Kidney (tissue), 14 donors: ENCODE data around the gene AQP3. TPM values are rescaled to one million over a fixed set of nuclear protein-coding genes. Genes with fewer than 3 reads are reported as not detected.
A peak's percentile ranks its signal among the peaks of the same experiment; 100 is the strongest.

Experiments
- DNase-seq, 5 donors: peaks; one replicate each; pipeline ENCODE4 v3.0.0-alpha.2; 2013 to 2020
- FAIRE-seq: peaks from 2 replicates; lab custom pipeline; 2012; peaks lifted over from hg19 to GRCh38; lab: Jason Lieb, UNC
- H3K27ac ChIP-seq, 2 donors: one replicate each; pipeline ENCODE4 v1.7.0; 2013; ENCODE audit warnings: low read depth in 2 of 2, low read length in 2 of 2, inconsistent platforms in 1 of 2
- H3K27me3 ChIP-seq: one replicate; pipeline ENCODE4 v1.7.1; 2013; ENCODE audit warnings: low read length, inconsistent platforms; ENCODE audit not compliant: control insufficient read depth, insufficient read depth
- H3K36me3 ChIP-seq, 3 donors: one replicate each; pipeline versions ENCODE4 v1.7.0 to v1.7.1; 2013; ENCODE audit warnings: low read length in 3 of 3, control low read depth in 1 of 3, inconsistent platforms in 1 of 3; ENCODE audit not compliant: insufficient read depth in 3 of 3, control insufficient read depth in 2 of 3
- H3K4me1 ChIP-seq, 3 donors: one replicate each; pipeline versions ENCODE4 v1.7.0 to v1.7.1; 2013; ENCODE audit warnings: low read length in 3 of 3, inconsistent platforms in 1 of 3, low read depth in 1 of 3; ENCODE audit not compliant: control insufficient read depth in 2 of 3, insufficient read depth in 2 of 3
- H3K4me3 ChIP-seq, 3 donors: one replicate each; pipeline versions ENCODE4 v1.7.0 to v1.8.1; 2013; ENCODE audit warnings: low read length in 3 of 3, control low read depth in 1 of 3, inconsistent platforms in 1 of 3
- H3K9ac ChIP-seq, 3 donors: one replicate each; pipeline versions ENCODE4 v1.7.0 to v1.7.1; 2013; ENCODE audit warnings: low read length in 3 of 3, control low read depth in 1 of 3, inconsistent platforms in 1 of 3
- H3K9me3 ChIP-seq, 3 donors: one replicate each; pipeline versions ENCODE4 v1.7.0 to v1.7.1; 2013; ENCODE audit warnings: low read length in 3 of 3, control low read depth in 1 of 3, inconsistent platforms in 1 of 3; ENCODE audit not compliant: control insufficient read depth in 2 of 3, insufficient read depth in 1 of 3
- intact Hi-C: fragments of 100-400 bp; cut with DNase I; formaldehyde crosslinking; loops from one replicate; pipeline ENCODE4 v1.11.1; 2022
- polyA plus RNA-seq: library from polyadenylated mRNA; stranded (reverse); fragments of 350-450 nt; fragmentation: Illumina TruSeq; extraction: RNeasy Lipid Tissue Mini Kit (QIAGEN cat#74804); gene quantifications from one replicate; pipeline ENCODE4 v1.2.3, GENCODE V29; 2014; ENCODE audit warnings: low read depth, low replicate concordance; ENCODE audit not compliant: insufficient read depth
- total RNA-seq: library from RNA; stranded (reverse); fragmentation: NEBNext Ultra II Directional; extraction: Animal tissue kit (Norgen Biotek cat#: 25700); gene quantifications from one replicate; pipeline ENCODE4 v1.2.1, GENCODE V29; 2021
- TF ChIP-seq, protein P1 (sequence below): IDR thresholded peaks from 3 replicates; pipeline ENCODE4 v1.5.1; 2012; ENCODE audit warnings: mild to moderate bottlenecking, moderate library complexity, borderline replicate concordance; ENCODE audit not compliant: insufficient read depth; ENCODE audit errors: extremely low read depth
- donor health status: control.
- donor health status: control.
- donor health status: control.
- donor health status: control.
- donor health status: control.
- donor health status: DM: yes; HTN: yes; CAD: no.
- donor health status: Normal renal cell carcinoma (clear cell type).

Gene AQP3
- total and polyA plus RNA-seq, 2 donors from 2014 or later: 135 to 401 TPM

DNA sequence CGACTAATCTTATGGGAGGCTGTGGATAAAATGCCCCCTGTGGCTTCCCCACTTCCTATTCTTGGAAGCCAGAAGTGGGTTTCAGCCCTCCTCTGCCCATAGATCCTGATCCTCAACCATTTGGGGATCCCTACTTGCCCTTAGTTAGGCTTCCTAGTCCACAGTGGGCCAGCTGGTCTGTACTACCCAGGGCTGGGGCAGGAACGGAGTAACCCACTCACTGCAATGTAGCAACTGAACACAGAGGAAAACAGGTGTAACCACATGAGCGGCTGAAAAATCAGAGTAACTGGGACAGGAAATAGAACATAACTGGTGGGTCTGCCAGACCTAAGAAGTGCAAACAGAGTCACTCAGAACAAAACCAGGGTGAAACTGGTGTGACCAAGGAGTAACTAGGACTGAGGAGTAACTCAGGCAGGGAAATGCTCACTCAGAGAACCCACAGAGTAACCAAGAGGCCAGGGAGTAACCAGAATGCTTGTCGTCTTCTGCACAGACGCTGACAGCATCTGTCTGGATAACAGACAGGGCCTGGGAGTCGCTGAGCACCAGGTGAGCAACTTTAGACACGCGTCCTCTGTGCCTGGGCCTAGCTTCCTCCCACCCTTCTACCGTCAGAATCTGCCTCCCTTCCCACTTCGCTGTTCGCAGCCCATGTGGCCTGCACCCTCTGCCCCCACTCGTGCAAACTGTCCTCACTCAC lies 1.0 kb downstream of the AQP3 start:
- TF ChIP-seq, protein P1, sequence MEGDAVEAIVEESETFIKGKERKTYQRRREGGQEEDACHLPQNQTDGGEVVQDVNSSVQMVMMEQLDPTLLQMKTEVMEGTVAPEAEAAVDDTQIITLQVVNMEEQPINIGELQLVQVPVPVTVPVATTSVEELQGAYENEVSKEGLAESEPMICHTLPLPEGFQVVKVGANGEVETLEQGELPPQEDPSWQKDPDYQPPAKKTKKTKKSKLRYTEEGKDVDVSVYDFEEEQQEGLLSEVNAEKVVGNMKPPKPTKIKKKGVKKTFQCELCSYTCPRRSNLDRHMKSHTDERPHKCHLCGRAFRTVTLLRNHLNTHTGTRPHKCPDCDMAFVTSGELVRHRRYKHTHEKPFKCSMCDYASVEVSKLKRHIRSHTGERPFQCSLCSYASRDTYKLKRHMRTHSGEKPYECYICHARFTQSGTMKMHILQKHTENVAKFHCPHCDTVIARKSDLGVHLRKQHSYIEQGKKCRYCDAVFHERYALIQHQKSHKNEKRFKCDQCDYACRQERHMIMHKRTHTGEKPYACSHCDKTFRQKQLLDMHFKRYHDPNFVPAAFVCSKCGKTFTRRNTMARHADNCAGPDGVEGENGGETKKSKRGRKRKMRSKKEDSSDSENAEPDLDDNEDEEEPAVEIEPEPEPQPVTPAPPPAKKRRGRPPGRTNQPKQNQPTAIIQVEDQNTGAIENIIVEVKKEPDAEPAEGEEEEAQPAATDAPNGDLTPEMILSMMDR: no peak
- Histone ChIP-seq H3K9ac (peak overlapping the region; percentile 15 to 72 (median 63)), H3K36me3 (peaks cover 0 to 6% (median 0%) of the 10 kb centered on the region in 3 donors), H3K27ac (peak overlapping the region; percentile 88 to 92), H3K4me1 (peaks cover 3 to 26% (median 18%) of the 10 kb centered on the region in 3 donors), H3K27me3 (no peaks in the 10 kb centered on the region), H3K4me3 (peak overlapping the region; percentile 4 to 86 (median 72)), H3K9me3 (no peaks in the 10 kb centered on the region)
- FAIRE-seq: no peak
- intact Hi-C loops: no loop called here
- DNase-seq: peak in 1 of 5 donors; percentile 34

DNA sequence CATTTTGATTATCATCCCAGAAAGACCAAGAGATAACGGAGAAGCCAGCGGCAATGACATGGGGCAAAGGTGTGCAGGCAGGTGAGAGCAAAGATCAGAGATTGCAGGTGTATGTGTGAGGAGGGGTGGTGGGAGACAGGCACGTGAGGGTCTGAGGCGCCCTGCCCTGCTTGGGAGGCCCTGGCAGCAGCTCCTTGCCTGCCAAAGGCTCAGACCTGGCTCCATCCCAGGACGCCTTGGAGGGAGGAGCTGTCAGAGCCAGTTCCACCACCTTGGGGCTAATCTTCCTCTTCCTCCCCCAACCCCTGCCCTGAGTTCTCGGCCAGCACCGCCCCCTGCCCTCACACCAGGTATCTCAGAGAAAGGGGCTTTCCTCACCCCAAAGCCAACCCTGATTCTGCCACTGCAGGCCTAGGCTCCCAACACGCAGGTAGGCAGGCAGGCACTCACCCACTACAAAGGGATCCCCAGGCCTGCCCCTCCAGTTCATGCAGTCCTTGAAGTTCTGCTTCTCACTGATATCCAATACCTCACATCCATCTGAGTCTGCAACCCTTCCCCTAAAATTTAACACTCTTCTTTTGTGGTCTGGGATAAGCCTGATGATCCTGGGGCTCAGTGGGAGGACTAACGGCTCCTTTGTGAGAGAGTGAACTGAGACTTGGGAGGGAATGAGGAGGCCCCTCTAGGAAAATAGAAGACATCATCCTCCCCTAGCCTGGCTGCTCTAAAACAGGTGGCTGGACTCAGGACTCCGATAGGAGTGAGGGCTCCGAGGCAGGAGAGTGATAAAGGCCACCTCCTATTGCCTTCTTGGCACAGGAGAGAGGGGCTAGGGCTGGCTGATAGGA lies 1.8 kb downstream of the AQP3 start:
- Histone ChIP-seq H3K27ac (peak overlapping the region; percentile 88 to 92), H3K27me3 (no peaks in the 10 kb centered on the region), H3K4me3 (peak overlapping the region in 2 of 3 donors; percentile 72 to 86), H3K36me3 (peaks cover 0 to 6% (median 0%) of the 10 kb centered on the region in 3 donors), H3K9ac (peak overlapping the region in 2 of 3 donors; percentile 63 to 72), H3K9me3 (no peaks in the 10 kb centered on the region), H3K4me1 (peaks cover 3 to 26% (median 18%) of the 10 kb centered on the region in 3 donors)
- DNase-seq (peak in 4 of 5 donors; percentile 65 to 84 (median 66)), FAIRE-seq (no peak)
- TF ChIP-seq, protein P1: no peak
- intact Hi-C loops: no loop called here

DNA sequence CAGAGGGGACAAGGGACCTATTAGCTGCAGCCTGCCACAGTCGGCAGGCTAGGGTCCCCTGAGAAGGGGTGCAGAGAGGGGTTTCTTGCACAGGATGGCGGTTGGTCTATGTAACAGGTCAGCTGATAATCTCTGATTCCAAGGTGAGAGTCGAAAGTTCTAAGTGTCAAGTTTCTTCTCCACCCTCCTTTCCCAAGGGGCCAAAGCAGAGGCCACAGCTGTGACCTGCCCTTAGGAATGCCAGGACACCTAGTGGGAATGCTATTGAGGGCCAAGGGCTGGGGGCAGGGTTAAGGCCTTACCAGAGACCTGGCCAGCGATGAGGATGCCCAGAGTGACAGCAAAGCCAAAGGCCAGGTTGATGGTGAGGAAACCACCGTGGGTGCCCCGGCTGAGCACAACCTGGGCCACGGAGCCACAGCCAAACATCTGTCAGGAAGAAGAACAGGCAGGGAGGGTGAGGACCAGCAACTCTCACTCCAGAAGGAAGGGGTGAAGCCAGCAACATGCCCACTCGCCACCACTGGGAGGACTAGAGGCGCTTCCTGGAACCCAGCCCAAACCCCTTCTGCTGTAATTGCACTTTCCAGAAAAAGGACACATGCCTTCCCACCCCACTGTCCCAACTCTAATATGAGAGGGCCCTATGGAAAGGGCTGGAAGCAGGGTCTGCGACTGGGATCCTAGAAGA lies 3.8 kb downstream of the AQP3 start:
- Histone ChIP-seq H3K9ac (no peak overlapping the region), H3K4me3 (peak overlapping the region in 2 of 3 donors; percentile 3 to 24), H3K4me1 (peaks cover 3 to 26% (median 18%) of the 10 kb centered on the region in 3 donors), H3K36me3 (peaks cover 0 to 6% (median 0%) of the 10 kb centered on the region in 3 donors), H3K9me3 (no peaks in the 10 kb centered on the region), H3K27ac (peak overlapping the region in 1 of 2 donors; percentile 65), H3K27me3 (no peaks in the 10 kb centered on the region)
- TF ChIP-seq, protein P1: no peak
- DNase-seq (no peak), FAIRE-seq (no peak)
- intact Hi-C loops: no loop called here
